AG04450 (cell line): ENCODE results near the gene SLC25A25. TPM values are rescaled to one million over a fixed set of nuclear protein-coding genes. Genes with fewer than 3 reads are reported as not detected.

ENCODE experiments used
- CTCF ChIA-PET: fragments of 300-600, 350-600 bp; formaldehyde crosslinking; extraction: SDS; loops from one replicate; lab custom pipeline; 2022; ENCODE audit warnings: antibody characterized with exemption, inconsistent platforms; lab: Charles Lee
- POLR2A ChIA-PET: fragments of 350-600 bp; formaldehyde crosslinking; extraction: SDS; loops from one replicate; lab custom pipeline; 2021; ENCODE audit warnings: antibody characterized with exemption, inconsistent platforms; lab: Yijun Ruan, JAX
- DNase-seq: peaks from one replicate; pipeline ENCODE4 v3.0.0-alpha.2; 2011; ENCODE audit warnings: low read depth, low spot score
- H3K27ac ChIP-seq: one replicate; pipeline ENCODE4 v1.5.1; 2012; ENCODE audit warnings: low read depth, low read length, control low read depth
- H3K27me3 ChIP-seq: one replicate; pipeline ENCODE4 v1.6.0; 2012; ENCODE audit warnings: low read length; ENCODE audit not compliant: control insufficient read depth, insufficient read depth
- H3K4me3 ChIP-seq: 2 replicates; pipeline ENCODE4 v1.5.1; 2011; ENCODE audit warnings: mild to moderate bottlenecking, low read depth, low read length, control low read depth
- H3K9me3 ChIP-seq: 2 replicates; pipeline ENCODE4 v1.5.1; 2012; ENCODE audit warnings: low read length; ENCODE audit not compliant: control insufficient read depth, insufficient read depth
- CTCF ChIP-seq: IDR thresholded peaks from 2 replicates; pipeline ENCODE4 v1.5.1; 2011; ENCODE audit warnings: low read depth, low read length, control low read depth, inconsistent platforms
- polyA plus RNA-seq: library from polyadenylated mRNA; depleted of rRNA; stranded (reverse); fragments of >200 nt; gene quantifications from 2 replicates; pipeline ENCODE4 v1.2.3, GENCODE V29; 2011

The SLC25A25 gene
- polyA plus RNA-seq, 1 experiment, result 12.0 TPM

DNA sequence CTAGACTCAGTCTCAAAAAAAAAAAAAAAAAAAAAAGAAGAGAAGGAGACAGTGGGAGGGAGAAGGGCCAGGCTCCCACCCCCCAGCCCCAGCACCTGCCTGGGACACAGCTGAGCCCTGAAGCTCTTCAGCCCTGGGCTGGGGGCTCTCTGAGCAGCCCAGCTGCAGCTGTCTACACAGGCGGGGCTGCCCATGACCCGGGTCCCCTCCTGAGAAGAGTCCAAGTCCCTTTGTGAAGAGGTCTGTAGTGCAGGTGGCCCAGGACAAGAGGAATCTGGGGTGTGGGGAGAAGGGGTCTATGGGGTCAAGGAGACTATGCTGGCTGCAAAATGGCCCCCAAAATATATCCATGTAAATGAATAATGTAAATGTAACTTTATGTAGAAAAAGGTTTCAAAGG, 74.6 kb downstream of the SLC25A25 start:
- CTCF ChIA-PET, result interaction anchor here (0.7 kb wide), 1 partner anchor 26 kb away, joined by 4 read pairs; no protein-coding TSS in a partner anchor
- TF ChIP-seq CTCF, result no peak
- POLR2A ChIA-PET, result no interaction called here

DNA sequence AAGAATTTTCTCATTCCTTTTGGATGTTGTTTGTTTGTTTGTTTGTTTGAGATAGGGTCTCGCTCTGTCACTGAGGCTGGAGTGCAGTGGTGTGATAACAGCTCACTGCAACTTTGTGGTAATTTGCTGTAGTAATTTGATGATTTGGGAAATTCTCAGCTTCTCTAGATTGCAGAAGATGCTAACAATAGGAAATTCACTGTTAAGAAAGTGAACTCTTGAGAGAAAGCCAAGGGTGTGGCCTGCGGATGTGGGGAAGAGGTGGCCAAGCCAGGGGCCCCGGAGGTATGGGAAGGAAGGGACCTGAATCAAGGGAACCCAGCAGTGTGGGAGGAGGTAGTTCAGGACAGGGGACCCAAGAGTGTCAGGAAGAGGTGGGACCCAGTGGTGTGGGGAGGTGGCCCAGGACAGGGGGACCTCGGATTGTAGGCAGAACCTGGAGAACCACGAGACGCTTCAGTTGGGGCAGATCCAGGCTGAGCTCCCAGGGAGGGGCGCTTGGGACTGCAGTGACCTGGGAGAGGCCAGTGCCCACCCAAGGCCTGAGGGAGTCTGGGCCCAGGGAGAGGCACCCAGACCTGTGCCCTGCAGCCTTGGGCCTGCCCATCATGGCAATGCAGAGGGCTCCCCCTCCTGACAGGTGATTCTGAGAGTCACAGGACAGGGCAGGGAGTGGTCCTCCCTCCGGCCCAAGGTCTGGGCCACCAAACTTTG, 75.7 kb downstream of the SLC25A25 start:
- no peaks in the 10 kb centered on the region; the same call in 1 of the 2 replicates for H3K9me3 ChIP-seq
- H3K27me3 ChIP-seq, result peaks cover 20% of the 10 kb centered on the region
- H3K4me3 ChIP-seq, result no peak overlapping the region
- no peak for DNase-seq
- ChIA-PET CTCF (no interaction called here), POLR2A (no interaction called here)
- no peak overlapping the region for H3K27ac ChIP-seq
- no peak for TF ChIP-seq CTCF

More for the DNA sequence above, 74.6 kb downstream of the SLC25A25 start:
- no peak for DNase-seq
- Histone ChIP-seq H3K27me3 (peaks cover 18% of the 10 kb centered on the region), H3K27ac (no peak overlapping the region), H3K4me3 (no peak overlapping the region), H3K9me3 (no peaks in the 10 kb centered on the region; the same call in 1 of the 2 replicates)

DNA sequence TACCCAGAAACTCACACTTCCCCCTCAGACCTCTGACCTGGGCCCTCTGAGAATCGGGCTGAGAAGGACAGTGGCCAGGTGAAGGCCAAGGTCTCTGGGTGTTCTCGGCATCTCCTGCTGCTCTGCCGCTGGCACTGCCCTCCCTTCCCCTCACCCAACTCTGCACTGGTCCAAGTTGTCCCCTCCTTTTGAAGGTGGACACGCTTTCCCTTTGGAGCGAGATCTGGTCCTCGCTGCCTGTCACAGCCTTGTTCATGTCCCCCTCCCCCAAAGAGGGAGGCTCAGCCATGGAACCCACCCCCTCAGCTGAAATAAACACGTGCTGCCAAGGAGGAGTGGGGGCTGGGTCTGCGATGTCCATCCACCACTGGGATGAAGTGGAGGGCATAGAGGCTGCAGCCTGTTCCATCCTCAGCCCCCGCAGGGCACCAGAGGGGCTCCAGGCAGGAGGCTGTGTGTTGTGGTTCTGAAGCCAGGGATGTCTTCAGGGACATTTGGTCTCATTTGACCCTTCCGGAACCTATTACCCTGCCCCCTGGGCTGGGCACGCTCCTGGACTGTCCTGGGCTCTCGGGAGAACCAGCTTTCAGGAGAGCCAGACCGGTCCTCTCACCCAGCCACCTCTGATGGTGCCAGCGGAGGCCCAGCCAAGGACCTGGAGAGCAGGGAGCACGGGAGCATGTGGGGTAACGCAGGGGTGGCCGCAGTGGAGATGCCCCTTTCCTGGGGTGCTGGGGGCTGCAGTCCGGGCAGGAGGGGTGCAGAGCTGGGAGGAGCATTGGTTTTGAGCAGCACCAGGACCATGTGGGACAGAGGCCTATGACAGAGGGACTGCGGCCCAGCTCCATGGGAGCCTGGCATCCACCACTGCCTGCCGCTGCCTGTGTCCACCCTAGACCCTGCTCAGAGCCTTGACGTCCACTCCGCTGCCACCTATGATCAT, 76.5 kb downstream of the SLC25A25 start:
- no peak for DNase-seq
- Histone ChIP-seq H3K27me3 (peaks cover 14% of the 10 kb centered on the region), H3K9me3 (no peaks in the 10 kb centered on the region; the same call in 1 of the 2 replicates), H3K4me3 (no peak overlapping the region), H3K27ac (no peak overlapping the region)
- no peak for TF ChIP-seq CTCF
- POLR2A ChIA-PET, result no interaction called here
- CTCF ChIA-PET, result no interaction called here

GRCh38 chr9:128145536-128145935, 77.5 kb downstream of the SLC25A25 start:
- DNase-seq, result no peak
- H3K27me3 ChIP-seq, result peaks cover 13% of the 10 kb centered on the region
- no peak overlapping the region for H3K27ac ChIP-seq
- no peaks in the 10 kb centered on the region; the same call in 1 of the 2 replicates for H3K9me3 ChIP-seq
- H3K4me3 ChIP-seq, result no peak overlapping the region
- TF ChIP-seq CTCF, result no peak
- POLR2A ChIA-PET, result no interaction called here
- CTCF ChIA-PET, result no interaction called here
